Smooth muscle cell (in vitro differentiated cells): ENCODE results near the gene WIPF2. TPM values are rescaled to one million over a fixed set of nuclear protein-coding genes. Genes with fewer than 3 reads are reported as not detected.
A peak's percentile ranks its signal among the peaks of the same experiment; 100 is the strongest.
"Not testable (repeated sequence)": the region's sequence is repeated elsewhere in the genome, so short reads cannot be mapped to it uniquely, and the experiment has no call there.

ENCODE experiments used
- DNase-seq: peaks from one replicate; lab custom pipeline; 2025; ENCODE audit not compliant: unreplicated experiment; lab: John Stamatoyannopoulos, UW
- H2AFZ ChIP-seq: fragments of 200-600 bp; sonication (generic); 2 replicates; pipeline ENCODE4 v1.6.0; 2016; ENCODE audit warnings: antibody characterized with exemption, low read depth, mild to moderate bottlenecking
- H3F3A ChIP-seq: fragments of 200-600 bp; sonication (generic); 2 replicates; pipeline ENCODE4 v1.6.0; 2017; ENCODE audit warnings: antibody characterized with exemption, low read depth
- H3K27ac ChIP-seq: fragments of 200-600 bp; sonication (generic); 2 replicates; pipeline ENCODE4 v1.5.1; 2016; ENCODE audit warnings: low read depth, mild to moderate bottlenecking
- H3K27me3 ChIP-seq: fragments of 200-600 bp; sonication (generic); 2 replicates; pipeline ENCODE4 v1.6.1; 2016; ENCODE audit warnings: low read depth, mild to moderate bottlenecking
- H3K36me3 ChIP-seq: fragments of 200-600 bp; sonication (generic); 2 replicates; pipeline ENCODE4 v1.5.1; 2016; ENCODE audit warnings: low read depth
- H3K4me1 ChIP-seq: fragments of 200-600 bp; sonication (generic); 2 replicates; pipeline ENCODE4 v1.5.1; 2016; ENCODE audit warnings: low read depth
- H3K4me2 ChIP-seq: fragments of 200-600 bp; sonication (generic); 2 replicates; pipeline ENCODE4 v1.6.0; 2016; ENCODE audit warnings: mild to moderate bottlenecking
- H3K4me3 ChIP-seq: fragments of 200-600 bp; sonication (generic); 2 replicates; pipeline ENCODE4 v1.5.1; 2016; ENCODE audit warnings: mild to moderate bottlenecking
- H3K79me2 ChIP-seq: fragments of 200-600 bp; sonication (generic); 2 replicates; pipeline ENCODE4 v1.6.0; 2016; ENCODE audit warnings: low read depth, mild to moderate bottlenecking
- H3K9ac ChIP-seq: fragments of 200-600 bp; sonication (generic); 2 replicates; pipeline ENCODE4 v1.6.0; 2016; ENCODE audit warnings: low read depth
- H3K9me3 ChIP-seq: fragments of 200-600 bp; sonication (generic); replicated peaks from 2 replicates; pipeline ENCODE4 v1.5.1; 2016; ENCODE audit warnings: low read depth
- H4K20me1 ChIP-seq: fragments of 200-600 bp; sonication (generic); 2 replicates; pipeline ENCODE4 v1.6.0; 2016; ENCODE audit warnings: low read depth
- CTCF ChIP-seq: fragments of 200-600 bp; sonication (generic); IDR thresholded peaks from 2 replicates; pipeline ENCODE4 v1.5.1; 2017; ENCODE audit warnings: borderline replicate concordance, mild to moderate bottlenecking, antibody characterized with exemption; ENCODE audit not compliant: insufficient read depth, poor library complexity, severe bottlenecking
- WGBS: methylation state at CpG from one replicate; pipeline ENCODE4 v1.1.7; 2016; ENCODE audit warnings: low lambda C conversion rate; 5-methylcytosine and 5-hydroxymethylcytosine counted together
- polyA plus RNA-seq: library from polyadenylated mRNA; unstranded; fragments of >200 nt; fragmentation: Nextera tagmentation; extraction: Ambion mirVana; gene quantifications from 2 replicates; pipeline ENCODE4 v1.2.1, GENCODE V29; 2016
- total RNA-seq: library from RNA; depleted of rRNA; stranded (reverse); fragments of >200 nt; gene quantifications from 2 replicates; pipeline ENCODE4 v1.2.3, GENCODE V29; 2014

The WIPF2 gene
- total and polyA plus RNA-seq, 2 experiments from 2014 or later = 6.7 to 13.9 TPM

- peak overlapping the region; percentile 70 for H3K4me2 ChIP-seq
- no peaks in the 10 kb centered on the region for H3K9me3 ChIP-seq
- no peaks in the 10 kb centered on the region for H3K79me2 ChIP-seq
- peak overlapping the region; percentile 90 for H3K27ac ChIP-seq
- peaks cover 7% of the 10 kb centered on the region for H4K20me1 ChIP-seq
- peak overlapping the region; percentile 30 for H3K9ac ChIP-seq
- no peaks in the 10 kb centered on the region for H3K27me3 ChIP-seq
- H3K36me3 ChIP-seq = no peaks in the 10 kb centered on the region
- no peak for TF ChIP-seq CTCF
- whole genome bisulfite sequencing = 10% methylated on average over 5 of the region's 5 CpGs
- H2AFZ ChIP-seq = no peak overlapping the region
- peaks cover 31% of the 10 kb centered on the region for H3F3A ChIP-seq
- no peak overlapping the region for H3K4me3 ChIP-seq
- no peak for DNase-seq
- peaks cover 33% of the 10 kb centered on the region for H3K4me1 ChIP-seq
These were observed 84.8 kb downstream of the WIPF2 start for GRCh38 chr17:40303708-40304551.

- H3K79me2 ChIP-seq, H2AFZ ChIP-seq, H3K4me3 ChIP-seq, H4K20me1 ChIP-seq, H3K9me3 ChIP-seq, H3K36me3 ChIP-seq, DNase-seq, H3K27me3 ChIP-seq: not testable (repeated sequence)
- Histone ChIP-seq H3K9ac (peak overlapping the region; percentile 13), H3K4me2 (peak overlapping the region; percentile 20), H3F3A (peaks cover 31% of the 10 kb centered on the region), H3K4me1 (peaks cover 35% of the 10 kb centered on the region), H3K27ac (peak overlapping the region; percentile 90)
- WGBS = 24% methylated on average over 5 of the region's 5 CpGs
These were observed 85.4 kb downstream of the WIPF2 start for GRCh38 chr17:40304552-40304863.

DNA sequence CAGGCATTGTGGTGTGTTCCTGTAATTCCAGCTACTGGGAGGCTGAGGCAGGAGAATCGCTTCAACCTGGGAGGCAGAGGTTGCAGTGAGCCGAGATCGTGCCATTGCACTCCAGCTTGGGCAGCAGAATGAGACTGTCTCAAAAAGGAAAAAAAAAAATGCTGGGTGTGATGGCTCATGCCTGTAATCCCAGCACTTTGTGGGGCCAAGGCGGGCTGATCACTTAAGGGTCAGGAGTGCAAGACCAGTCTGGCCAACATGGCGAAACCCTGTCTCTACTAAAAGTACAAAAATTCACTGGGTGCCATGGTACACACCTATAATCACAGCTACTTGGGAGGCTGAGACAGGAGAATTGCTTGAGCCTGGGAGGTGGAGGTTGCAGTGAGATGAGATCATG, 85.8 kb downstream of the WIPF2 start:
- peak overlapping the region; percentile 13 for H3K9ac ChIP-seq
- peaks cover 31% of the 10 kb centered on the region for H3F3A ChIP-seq
- not testable (repeated sequence) for H3K27me3 ChIP-seq, H4K20me1 ChIP-seq, H3K79me2 ChIP-seq, H3K9me3 ChIP-seq, H3K4me3 ChIP-seq, H3K36me3 ChIP-seq, DNase-seq, H2AFZ ChIP-seq
- peaks cover 39% of the 10 kb centered on the region for H3K4me1 ChIP-seq
- peak overlapping the region; percentile 90 for H3K27ac ChIP-seq
- H3K4me2 ChIP-seq = peak overlapping the region; percentile 20
- WGBS = 39% methylated on average over 5 of the region's 5 CpGs

GRCh38 chr17:40306395-40306794, 87.3 kb downstream of the WIPF2 start:
- H3K27ac ChIP-seq = peak overlapping the region; percentile 78
- H3K79me2 ChIP-seq = peaks cover 14% of the 10 kb centered on the region
- H3F3A ChIP-seq = peaks cover 31% of the 10 kb centered on the region
- DNase-seq = no peak
- TF ChIP-seq CTCF = no peak
- WGBS = 35% methylated on average over 2 of the region's 2 CpGs
- H3K9ac ChIP-seq = peak overlapping the region; percentile 42
- no peaks in the 10 kb centered on the region for H3K36me3 ChIP-seq
- no peaks in the 10 kb centered on the region for H3K9me3 ChIP-seq
- H3K4me1 ChIP-seq = peaks cover 54% of the 10 kb centered on the region
- H4K20me1 ChIP-seq = peaks cover 7% of the 10 kb centered on the region
- H3K27me3 ChIP-seq = no peaks in the 10 kb centered on the region
- H3K4me3 ChIP-seq = no peak overlapping the region
- H2AFZ ChIP-seq = no peak overlapping the region
- H3K4me2 ChIP-seq = peak overlapping the region; percentile 80
